Ovary (tissue), 3 donors: Measurements from ENCODE around the gene SLC22A2.

ENCODE experiments used
- CTCF ChIP-seq, 3 donors: fragments of 450-650 bp in 2 of 3; fragments of 200-600 bp in 1 of 3; IDR thresholded peaks; one replicate each; pipeline versions ENCODE4 v1.5.1 to v1.8.0; 2016 to 2022; ENCODE audit warnings: antibody characterized with exemption in 3 of 3, mild to moderate bottlenecking in 1 of 3
- EP300 ChIP-seq: sonication (generic); formaldehyde crosslinking; IDR thresholded peaks from one replicate; pipeline ENCODE4 v1.6.1; 2017; ENCODE audit warnings: antibody characterized with exemption
- POLR2A ChIP-seq: fragments of 450-650 bp; IDR thresholded peaks from one replicate; pipeline ENCODE4 v1.6.1; 2017; ENCODE audit warnings: antibody characterized with exemption, mild to moderate bottlenecking, moderate library complexity
- donor health status: DM: no; HTN: no; CAD: no.

DNA sequence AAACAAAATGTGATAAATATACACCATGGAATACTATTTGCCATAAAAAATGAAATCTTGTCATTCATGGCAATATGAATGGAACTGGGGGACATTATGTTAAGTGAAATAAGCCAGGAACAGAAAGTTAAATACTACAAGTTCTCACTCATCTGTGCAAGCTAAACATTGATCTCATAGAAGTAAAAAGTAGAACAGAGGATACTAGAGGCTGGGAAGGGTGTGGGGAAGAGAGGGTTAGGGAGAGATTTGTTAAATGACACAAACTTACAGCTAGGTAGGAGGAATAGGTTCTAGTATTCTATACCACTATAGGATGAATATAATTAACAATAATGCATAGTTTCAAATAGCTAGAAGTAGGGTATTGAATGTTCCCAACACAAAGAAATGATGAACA, 61.0 kb downstream of the SLC22A2 start:
- TF ChIP-seq EP300 (no peak), CTCF (IDR thresholded peaks at IDR 0.05) (no peak), POLR2A (no peak)
